Measurements from ENCODE around the gene BEST1.
"Not testable (repeated sequence)": the region's sequence is repeated elsewhere in the genome, so short reads cannot be mapped to it uniquely, and the experiment has no call there.

The BEST1 gene

DNA sequence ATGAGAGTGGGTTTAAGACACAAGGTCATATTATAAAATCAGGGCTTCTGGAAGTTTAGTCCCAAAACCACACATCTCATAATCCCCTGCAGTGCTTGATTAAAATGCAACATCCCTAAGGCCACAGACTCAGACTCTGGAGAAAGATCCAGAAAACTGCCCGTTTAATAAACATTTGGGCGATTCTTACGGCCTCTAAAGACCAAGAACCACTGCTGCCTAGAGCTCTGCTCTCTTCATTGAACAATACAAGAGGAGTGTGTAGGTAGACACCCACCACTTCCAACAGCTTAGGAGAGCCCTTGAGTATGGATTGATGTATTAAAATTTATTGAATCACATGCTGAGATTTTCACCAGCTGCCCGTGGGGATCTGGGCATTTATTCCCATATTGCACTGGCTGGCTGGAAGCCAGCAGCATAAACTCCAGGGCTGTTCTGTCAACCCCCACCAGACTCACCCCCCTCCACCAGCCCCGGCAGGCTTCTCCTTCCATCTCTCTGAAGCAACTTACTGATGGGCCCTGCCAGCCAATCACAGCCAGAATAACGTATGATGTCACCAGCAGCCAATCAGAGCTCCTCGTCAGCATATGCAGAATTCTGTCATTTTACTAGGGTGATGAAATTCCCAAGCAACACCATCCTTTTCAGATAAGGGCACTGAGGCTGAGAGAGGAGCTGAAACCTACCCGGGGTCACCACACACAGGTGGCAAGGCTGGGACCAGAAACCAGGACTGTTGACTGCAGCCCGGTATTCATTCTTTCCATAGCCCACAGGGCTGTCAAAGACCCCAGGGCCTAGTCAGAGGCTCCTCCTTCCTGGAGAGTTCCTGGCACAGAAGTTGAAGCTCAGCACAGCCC lies 749 bp upstream of the BEST1 start:
- peak; percentile 86 for DNase-seq

GRCh38 chr11:61951484-61952135 lies 1.5 kb downstream of the BEST1 start:
- DNase-seq = no peak

GRCh38 chr11:61952882-61953281 lies 2.7 kb downstream of the BEST1 start:
- DNase-seq = no peak

GRCh38 chr11:61953632-61954031 lies 3.5 kb downstream of the BEST1 start:
- not testable (repeated sequence) for DNase-seq

DNA sequence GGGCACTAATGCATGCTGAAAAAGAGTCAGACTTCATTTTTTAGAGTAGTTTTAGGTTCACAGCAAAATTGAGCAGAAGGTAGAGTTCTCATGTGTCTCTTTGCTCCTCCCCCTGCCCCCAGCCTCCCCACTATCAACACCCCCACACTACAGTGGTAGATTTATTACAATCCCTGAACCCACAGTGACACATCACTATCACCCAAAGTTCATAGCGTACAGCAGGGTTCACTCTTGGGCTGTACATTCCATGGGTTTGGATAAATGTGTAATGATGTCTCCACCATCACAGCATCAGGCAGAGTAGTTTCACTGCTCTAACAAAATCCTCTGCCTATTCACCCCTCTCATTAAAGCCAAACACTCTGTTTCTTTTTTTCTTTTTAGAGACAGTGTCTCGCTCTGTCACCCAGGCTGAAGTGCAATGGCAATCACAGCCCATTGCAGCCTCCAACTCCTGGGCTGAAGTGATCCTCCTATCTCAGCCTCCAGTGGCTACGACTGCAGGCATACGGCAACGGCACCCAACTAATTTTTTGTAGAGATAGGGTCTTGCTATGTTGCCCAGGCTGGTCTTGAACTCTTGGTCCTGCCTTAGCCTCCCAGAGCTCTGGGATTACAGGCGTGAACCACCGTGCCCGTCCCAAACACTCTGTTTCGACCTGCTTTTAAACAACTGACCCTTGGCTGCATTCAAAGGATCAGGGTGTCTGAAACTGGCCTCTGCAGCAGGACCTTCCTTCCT lies 4.1 kb downstream of the BEST1 start:
- DNase-seq = no peak

DNA sequence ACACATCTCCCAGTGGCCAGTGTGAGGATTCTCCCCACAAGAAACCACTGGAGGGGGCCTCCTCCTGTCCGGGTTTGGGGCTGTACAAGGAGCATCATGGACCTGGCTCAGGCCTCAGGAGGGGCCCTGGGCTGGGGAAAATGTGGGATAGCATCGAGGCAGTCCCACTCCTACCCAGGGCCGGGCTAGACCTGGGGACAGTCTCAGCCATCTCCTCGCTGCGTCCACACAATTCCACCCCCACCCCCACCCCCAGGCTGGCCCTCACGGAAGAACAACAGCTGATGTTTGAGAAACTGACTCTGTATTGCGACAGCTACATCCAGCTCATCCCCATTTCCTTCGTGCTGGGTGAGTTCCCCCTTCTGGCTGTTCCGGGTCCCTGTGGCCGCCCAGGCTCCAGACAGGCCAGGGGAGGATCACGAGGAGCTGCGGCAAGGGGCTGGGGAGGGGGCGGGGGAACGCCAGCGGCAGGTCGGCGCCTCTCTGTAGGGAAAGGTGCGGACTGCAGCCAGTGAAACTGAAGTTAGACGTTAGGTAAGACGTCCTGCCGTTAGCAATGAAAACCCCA lies 4.8 kb downstream of the BEST1 start:
- no peak for DNase-seq

- DNase-seq = no peak
Measured at GRCh38 chr11:61955422-61956135, 5.4 kb downstream of the BEST1 start.

DNA sequence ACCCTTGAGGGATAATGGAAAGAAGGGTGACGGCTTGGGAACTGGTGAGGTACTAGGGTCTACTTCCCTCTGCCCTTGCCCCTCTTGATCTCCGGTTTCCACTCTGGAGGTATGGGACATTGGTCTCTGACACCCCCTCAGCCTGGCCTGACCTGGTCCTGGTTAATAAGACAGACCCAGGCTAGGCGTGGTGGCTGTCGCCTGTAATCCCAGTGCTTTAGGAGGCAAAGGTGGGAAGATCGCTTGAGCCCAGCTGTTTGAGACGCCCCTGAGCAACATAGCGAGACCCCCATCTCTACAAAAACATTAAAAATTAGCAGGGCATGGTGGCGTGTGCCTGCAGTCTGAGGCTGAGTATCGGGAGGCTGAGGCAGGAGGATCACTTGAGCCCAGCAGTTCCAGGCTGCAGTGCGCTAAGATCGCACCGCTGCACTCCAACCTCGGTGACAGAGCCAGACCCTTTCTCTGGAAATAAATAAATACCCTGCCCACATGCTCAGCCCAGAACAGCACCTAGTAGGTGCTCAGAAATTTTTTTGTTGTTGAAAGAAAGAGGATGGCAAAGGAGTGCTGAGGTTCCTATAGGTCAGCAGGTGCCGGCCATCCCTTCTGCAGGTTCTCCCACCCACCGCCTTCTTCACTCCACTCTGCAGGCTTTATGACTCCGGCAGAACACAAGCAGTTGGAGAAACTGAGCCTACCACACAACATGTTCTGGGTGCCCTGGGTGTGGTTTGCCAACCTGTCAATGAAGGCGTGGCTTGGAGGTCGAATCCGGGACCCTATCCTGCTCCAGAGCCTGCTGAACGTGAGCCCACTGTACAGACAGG lies 6.3 kb downstream of the BEST1 start:
- no peak for DNase-seq

- DNase-seq = no peak
Measured at GRCh38 chr11:61957021-61957770, 7.0 kb downstream of the BEST1 start.

DNA sequence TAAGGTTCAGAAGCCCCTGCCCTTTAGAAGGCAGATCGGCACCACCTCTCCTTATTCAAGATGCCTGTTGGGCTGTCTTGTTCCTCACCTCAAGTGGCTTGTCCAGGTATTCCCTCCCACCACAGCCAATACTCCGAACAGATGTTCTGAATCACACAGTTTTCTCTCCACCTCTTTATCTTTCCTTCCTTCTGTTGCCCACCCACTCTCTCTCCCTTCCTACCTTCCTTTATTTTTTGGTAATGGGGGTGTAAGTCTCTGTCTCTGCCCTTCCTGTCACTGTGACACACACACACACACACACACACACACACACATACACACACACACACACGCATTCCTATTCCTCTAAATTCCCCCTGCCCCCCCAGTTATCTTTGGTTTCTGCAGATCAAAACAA lies 8.4 kb downstream of the BEST1 start:
- DNase-seq = no peak

- no peak for DNase-seq
Measured at GRCh38 chr11:61959114-61959513, 9.0 kb downstream of the BEST1 start.

GRCh38 chr11:61959678-61960077 lies 9.5 kb downstream of the BEST1 start:
- no peak for DNase-seq

DNA sequence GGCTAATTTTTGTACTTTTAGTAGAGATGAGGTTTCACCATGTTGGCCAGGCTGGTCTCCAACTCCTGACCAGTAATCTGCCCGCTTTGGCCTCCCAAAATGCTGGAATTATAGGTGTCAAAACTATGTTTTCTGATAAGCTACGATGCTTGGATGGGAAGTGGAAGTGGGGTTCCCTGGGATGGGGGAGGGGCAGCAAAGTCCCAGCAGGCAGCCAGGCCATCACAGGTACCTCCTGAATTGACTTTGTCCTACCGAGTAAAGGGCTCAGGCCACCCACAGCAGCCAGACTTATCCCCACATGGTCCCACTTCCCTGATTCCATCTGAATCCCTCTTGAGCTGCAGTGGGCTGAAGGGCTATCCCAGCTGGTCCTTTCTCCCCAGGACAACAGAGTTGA lies 10.4 kb downstream of the BEST1 start:
- DNase-seq = no peak

GRCh38 chr11:61961570-61962212 lies 11.5 kb downstream of the BEST1 start:
- DNase-seq = no peak

DNA sequence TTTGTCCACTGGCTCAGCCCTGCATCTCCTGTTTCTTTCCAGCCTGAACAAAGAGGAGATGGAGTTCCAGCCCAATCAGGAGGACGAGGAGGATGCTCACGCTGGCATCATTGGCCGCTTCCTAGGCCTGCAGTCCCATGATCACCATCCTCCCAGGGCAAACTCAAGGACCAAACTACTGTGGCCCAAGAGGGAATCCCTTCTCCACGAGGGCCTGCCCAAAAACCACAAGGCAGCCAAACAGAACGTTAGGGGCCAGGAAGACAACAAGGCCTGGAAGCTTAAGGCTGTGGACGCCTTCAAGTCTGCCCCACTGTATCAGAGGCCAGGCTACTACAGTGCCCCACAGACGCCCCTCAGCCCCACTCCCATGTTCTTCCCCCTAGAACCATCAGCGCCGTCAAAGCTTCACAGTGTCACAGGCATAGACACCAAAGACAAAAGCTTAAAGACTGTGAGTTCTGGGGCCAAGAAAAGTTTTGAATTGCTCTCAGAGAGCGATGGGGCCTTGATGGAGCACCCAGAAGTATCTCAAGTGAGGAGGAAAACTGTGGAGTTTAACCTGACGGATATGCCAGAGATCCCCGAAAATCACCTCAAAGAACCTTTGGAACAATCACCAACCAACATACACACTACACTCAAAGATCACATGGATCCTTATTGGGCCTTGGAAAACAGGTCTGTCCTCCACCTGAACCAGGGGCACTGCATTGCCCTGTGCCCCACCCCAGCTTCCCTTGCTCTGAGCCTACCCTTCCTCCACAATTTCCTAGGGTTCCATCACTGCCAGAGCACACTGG lies 12.3 kb downstream of the BEST1 start:
- no peak for DNase-seq

DNA sequence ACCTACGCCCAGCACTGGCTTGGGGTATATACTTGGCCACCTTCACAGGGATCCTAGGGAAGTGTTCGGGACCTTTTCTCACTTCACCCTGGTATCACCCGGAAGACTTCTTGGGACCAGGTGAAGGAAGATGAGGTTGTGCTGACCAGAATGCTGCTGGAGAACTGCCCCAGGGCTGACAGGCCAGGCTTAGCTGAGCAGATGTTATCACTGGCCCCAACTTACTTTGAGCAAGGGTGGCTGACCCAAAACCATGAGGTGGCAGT lies 12.8 kb downstream of the BEST1 start:
- no peak for DNase-seq

GRCh38 chr11:61963282-61964057 lies 13.3 kb downstream of the BEST1 start:
- DNase-seq = no peak

- no peak for DNase-seq
Measured at GRCh38 chr11:61964058-61964665, 14.0 kb downstream of the BEST1 start.
